Smooth muscle cell (in vitro differentiated cells): ENCODE data around the gene PARD3. TPM values are rescaled to one million over a fixed set of nuclear protein-coding genes. Genes with fewer than 3 reads are reported as not detected.
"Not testable (repeated sequence)": the region's sequence is repeated elsewhere in the genome, so short reads cannot be mapped to it uniquely, and the experiment has no call there.

Experiments
- DNase-seq: peaks from one replicate; lab custom pipeline; 2025; ENCODE audit not compliant: unreplicated experiment; lab: John Stamatoyannopoulos, UW
- H2AFZ ChIP-seq: fragments of 200-600 bp; sonication (generic); 2 replicates; pipeline ENCODE4 v1.6.0; 2016; ENCODE audit warnings: antibody characterized with exemption, low read depth, mild to moderate bottlenecking
- H3F3A ChIP-seq: fragments of 200-600 bp; sonication (generic); 2 replicates; pipeline ENCODE4 v1.6.0; 2017; ENCODE audit warnings: antibody characterized with exemption, low read depth
- H3K27ac ChIP-seq: fragments of 200-600 bp; sonication (generic); 2 replicates; pipeline ENCODE4 v1.5.1; 2016; ENCODE audit warnings: low read depth, mild to moderate bottlenecking
- H3K27me3 ChIP-seq: fragments of 200-600 bp; sonication (generic); 2 replicates; pipeline ENCODE4 v1.6.1; 2016; ENCODE audit warnings: low read depth, mild to moderate bottlenecking
- H3K36me3 ChIP-seq: fragments of 200-600 bp; sonication (generic); 2 replicates; pipeline ENCODE4 v1.5.1; 2016; ENCODE audit warnings: low read depth
- H3K4me1 ChIP-seq: fragments of 200-600 bp; sonication (generic); 2 replicates; pipeline ENCODE4 v1.5.1; 2016; ENCODE audit warnings: low read depth
- H3K4me2 ChIP-seq: fragments of 200-600 bp; sonication (generic); 2 replicates; pipeline ENCODE4 v1.6.0; 2016; ENCODE audit warnings: mild to moderate bottlenecking
- H3K4me3 ChIP-seq: fragments of 200-600 bp; sonication (generic); 2 replicates; pipeline ENCODE4 v1.5.1; 2016; ENCODE audit warnings: mild to moderate bottlenecking
- H3K79me2 ChIP-seq: fragments of 200-600 bp; sonication (generic); 2 replicates; pipeline ENCODE4 v1.6.0; 2016; ENCODE audit warnings: low read depth, mild to moderate bottlenecking
- H3K9ac ChIP-seq: fragments of 200-600 bp; sonication (generic); 2 replicates; pipeline ENCODE4 v1.6.0; 2016; ENCODE audit warnings: low read depth
- H3K9me3 ChIP-seq: fragments of 200-600 bp; sonication (generic); replicated peaks from 2 replicates; pipeline ENCODE4 v1.5.1; 2016; ENCODE audit warnings: low read depth
- H4K20me1 ChIP-seq: fragments of 200-600 bp; sonication (generic); 2 replicates; pipeline ENCODE4 v1.6.0; 2016; ENCODE audit warnings: low read depth
- WGBS: methylation state at CpG from one replicate; pipeline ENCODE4 v1.1.7; 2016; ENCODE audit warnings: low lambda C conversion rate; 5-methylcytosine and 5-hydroxymethylcytosine counted together
- polyA plus RNA-seq: library from polyadenylated mRNA; unstranded; fragments of >200 nt; fragmentation: Nextera tagmentation; extraction: Ambion mirVana; gene quantifications from 2 replicates; pipeline ENCODE4 v1.2.1, GENCODE V29; 2016
- total RNA-seq: library from RNA; depleted of rRNA; stranded (reverse); fragments of >200 nt; gene quantifications from 2 replicates; pipeline ENCODE4 v1.2.3, GENCODE V29; 2014
- TF ChIP-seq, protein P1 (sequence below): fragments of 200-600 bp; sonication (generic); IDR thresholded peaks from 2 replicates; pipeline ENCODE4 v1.5.1; 2017; ENCODE audit warnings: borderline replicate concordance, mild to moderate bottlenecking, antibody characterized with exemption; ENCODE audit not compliant: insufficient read depth, poor library complexity, severe bottlenecking

The PARD3 gene
- total and polyA plus RNA-seq, 2 experiments from 2014 or later, result 17.5 to 26.0 TPM

DNA sequence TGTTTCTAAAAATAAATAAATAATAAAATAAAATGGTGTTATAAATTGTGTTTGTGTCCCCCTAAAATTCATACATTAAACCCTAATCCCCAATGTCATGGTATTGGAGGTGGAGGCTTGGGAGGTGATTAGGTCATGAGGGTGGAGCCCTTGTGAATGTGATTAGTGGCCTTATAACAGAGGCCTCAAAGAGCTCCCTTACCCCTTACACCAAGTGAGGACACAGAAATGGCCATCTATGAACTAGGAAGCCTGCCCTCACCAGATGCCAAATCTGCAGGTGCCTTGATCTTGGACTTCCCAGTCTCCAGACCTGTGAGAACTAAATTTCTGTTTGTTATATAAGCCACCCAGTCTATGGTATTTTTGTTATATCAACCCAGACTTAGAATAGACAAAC, 738.7 kb downstream of the PARD3 start:
- TF ChIP-seq, protein P1, sequence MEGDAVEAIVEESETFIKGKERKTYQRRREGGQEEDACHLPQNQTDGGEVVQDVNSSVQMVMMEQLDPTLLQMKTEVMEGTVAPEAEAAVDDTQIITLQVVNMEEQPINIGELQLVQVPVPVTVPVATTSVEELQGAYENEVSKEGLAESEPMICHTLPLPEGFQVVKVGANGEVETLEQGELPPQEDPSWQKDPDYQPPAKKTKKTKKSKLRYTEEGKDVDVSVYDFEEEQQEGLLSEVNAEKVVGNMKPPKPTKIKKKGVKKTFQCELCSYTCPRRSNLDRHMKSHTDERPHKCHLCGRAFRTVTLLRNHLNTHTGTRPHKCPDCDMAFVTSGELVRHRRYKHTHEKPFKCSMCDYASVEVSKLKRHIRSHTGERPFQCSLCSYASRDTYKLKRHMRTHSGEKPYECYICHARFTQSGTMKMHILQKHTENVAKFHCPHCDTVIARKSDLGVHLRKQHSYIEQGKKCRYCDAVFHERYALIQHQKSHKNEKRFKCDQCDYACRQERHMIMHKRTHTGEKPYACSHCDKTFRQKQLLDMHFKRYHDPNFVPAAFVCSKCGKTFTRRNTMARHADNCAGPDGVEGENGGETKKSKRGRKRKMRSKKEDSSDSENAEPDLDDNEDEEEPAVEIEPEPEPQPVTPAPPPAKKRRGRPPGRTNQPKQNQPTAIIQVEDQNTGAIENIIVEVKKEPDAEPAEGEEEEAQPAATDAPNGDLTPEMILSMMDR, result no peak
- Histone ChIP-seq H3K4me1 (no peaks in the 10 kb centered on the region), H3K79me2 (no peaks in the 10 kb centered on the region), H3K4me2 (no peak overlapping the region), H2AFZ (no peak overlapping the region), H3K9ac (no peak overlapping the region), H3F3A (no peaks in the 10 kb centered on the region), H4K20me1 (no peaks in the 10 kb centered on the region), H3K9me3 (no peaks in the 10 kb centered on the region), H3K4me3 (no peak overlapping the region), H3K27me3 (no peaks in the 10 kb centered on the region), H3K27ac (no peak overlapping the region), H3K36me3 (no peaks in the 10 kb centered on the region)
- no peak for DNase-seq

DNA sequence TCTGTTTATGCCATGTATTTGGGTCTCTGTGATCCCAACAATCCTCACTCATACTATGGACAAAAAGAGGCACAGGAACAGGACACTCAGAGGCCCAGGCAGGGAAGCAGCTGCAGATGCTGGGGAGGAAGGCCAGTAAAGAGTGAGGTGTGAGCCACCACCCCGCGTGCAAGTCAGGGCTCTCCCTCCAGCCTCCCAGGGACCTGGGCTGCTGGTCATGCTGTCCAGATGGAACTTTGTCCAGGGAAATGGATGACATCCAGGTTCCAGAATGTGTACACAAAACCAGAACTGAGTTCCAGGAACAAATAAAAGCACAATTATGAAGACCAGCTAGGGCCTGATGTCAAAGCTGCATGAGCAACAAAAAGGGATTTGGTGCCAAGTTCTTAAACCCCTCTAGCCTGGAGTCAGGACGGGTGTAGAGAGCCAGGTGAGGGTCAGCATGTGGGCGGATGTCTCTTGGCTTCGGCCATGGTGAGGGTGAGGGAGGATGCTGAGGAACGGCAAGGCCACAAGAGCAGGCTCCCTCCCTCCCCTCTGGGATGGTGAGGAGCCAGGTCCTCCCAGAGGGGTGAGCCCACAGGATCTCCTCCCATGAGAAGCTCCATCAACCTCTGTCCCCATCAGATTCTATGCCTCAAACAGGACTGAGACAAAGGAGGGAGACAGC, 739.7 kb downstream of the PARD3 start:
- Histone ChIP-seq H3K27ac (no peak overlapping the region), H3K4me3 (no peak overlapping the region), H3K9me3 (no peaks in the 10 kb centered on the region), H3K79me2 (no peaks in the 10 kb centered on the region), H3K4me1 (no peaks in the 10 kb centered on the region), H3K27me3 (no peaks in the 10 kb centered on the region), H3K9ac (no peak overlapping the region), H4K20me1 (no peaks in the 10 kb centered on the region), H3F3A (no peaks in the 10 kb centered on the region), H3K4me2 (no peak overlapping the region), H2AFZ (no peak overlapping the region), H3K36me3 (no peaks in the 10 kb centered on the region)
- TF ChIP-seq, protein P1, result no peak
- WGBS, result 96% methylated on average over 6 of the region's 6 CpGs
- no peak for DNase-seq

DNA sequence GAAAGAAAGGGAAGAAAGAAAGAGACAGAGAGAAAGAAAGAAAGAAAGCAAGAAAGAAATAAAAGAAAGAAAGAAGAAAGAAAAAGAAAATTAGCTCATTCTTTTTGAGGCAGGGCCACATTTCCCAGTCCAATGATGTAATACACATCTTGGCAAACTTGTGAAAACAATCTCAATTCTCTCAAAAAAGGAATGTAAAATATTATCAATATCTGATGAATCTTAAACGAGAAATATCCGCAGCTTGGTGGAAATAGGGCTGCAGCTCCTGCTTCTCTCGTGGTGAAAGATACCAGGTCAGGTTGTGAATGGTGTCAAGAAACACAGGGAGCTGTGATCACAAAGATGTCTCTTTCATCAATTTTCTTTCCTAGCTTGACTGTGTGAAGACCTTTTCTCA, 741.0 kb downstream of the PARD3 start:
- Histone ChIP-seq H3K36me3 (no peaks in the 10 kb centered on the region), H4K20me1 (no peaks in the 10 kb centered on the region), H3K9me3 (no peaks in the 10 kb centered on the region), H2AFZ (no peak overlapping the region), H3F3A (no peaks in the 10 kb centered on the region), H3K9ac (no peak overlapping the region), H3K27ac (no peak overlapping the region), H3K27me3 (no peaks in the 10 kb centered on the region), H3K4me1 (no peaks in the 10 kb centered on the region), H3K4me2 (no peak overlapping the region), H3K79me2 (no peaks in the 10 kb centered on the region), H3K4me3 (no peak overlapping the region)
- no peak for DNase-seq
- 97% methylated on average over 3 of the region's 3 CpGs for WGBS
- TF ChIP-seq, protein P1, result no peak

GRCh38 chr10:34067741-34068140, 747.4 kb downstream of the PARD3 start:
- not testable (repeated sequence) for H3K79me2 ChIP-seq, H3K36me3 ChIP-seq, H3K9ac ChIP-seq, H3K4me2 ChIP-seq, H3K4me1 ChIP-seq, H3K4me3 ChIP-seq, H3F3A ChIP-seq, H4K20me1 ChIP-seq, H3K27ac ChIP-seq, DNase-seq, H3K27me3 ChIP-seq, H2AFZ ChIP-seq
- WGBS, result 88% methylated on average over 6 of the region's 6 CpGs
- H3K9me3 ChIP-seq, result peaks cover 19% of the 10 kb centered on the region
